ENCODE results near the gene AKR1D1.
"Not testable (repeated sequence)": the region's sequence is repeated elsewhere in the genome, so short reads cannot be mapped to it uniquely, and the experiment has no call there.

Gene AKR1D1, protein sequence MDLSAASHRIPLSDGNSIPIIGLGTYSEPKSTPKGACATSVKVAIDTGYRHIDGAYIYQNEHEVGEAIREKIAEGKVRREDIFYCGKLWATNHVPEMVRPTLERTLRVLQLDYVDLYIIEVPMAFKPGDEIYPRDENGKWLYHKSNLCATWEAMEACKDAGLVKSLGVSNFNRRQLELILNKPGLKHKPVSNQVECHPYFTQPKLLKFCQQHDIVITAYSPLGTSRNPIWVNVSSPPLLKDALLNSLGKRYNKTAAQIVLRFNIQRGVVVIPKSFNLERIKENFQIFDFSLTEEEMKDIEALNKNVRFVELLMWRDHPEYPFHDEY

GRCh38 chr7:138076196-138076595 is at the start of gene AKR1D1:
Gene AKR1D1 (plus strand): TSS chr7:138076459. CDS start chr7:138076519, 60 bp downstream.
- DNase-seq (ENCODE audit: low spot score), result no peak

DNA sequence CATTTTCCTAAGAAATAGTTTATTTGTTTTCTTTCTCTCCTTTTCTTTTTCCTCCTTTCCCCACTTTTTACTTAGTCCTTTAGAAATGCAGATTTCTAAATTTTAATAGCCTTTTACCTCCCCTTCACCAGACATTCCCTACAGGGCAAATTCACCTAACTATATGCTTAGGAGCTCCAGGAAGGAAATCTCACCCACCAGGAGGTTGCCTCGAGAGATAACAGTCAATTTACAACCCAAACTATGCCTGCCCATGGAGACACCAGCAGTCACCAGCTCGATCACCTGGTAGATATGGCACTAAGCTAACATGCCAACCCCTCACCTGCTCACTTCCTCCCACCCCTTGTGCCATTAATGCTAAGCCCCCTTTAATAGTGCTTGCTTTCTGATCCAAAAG is 49.2 kb upstream of the AKR1D1 start:
- no peak for DNase-seq (ENCODE audit: low spot score)

- DNase-seq (ENCODE audit: low spot score), result no peak
Measured at GRCh38 chr7:138029126-138029525, 47.1 kb upstream of the AKR1D1 start.

DNA sequence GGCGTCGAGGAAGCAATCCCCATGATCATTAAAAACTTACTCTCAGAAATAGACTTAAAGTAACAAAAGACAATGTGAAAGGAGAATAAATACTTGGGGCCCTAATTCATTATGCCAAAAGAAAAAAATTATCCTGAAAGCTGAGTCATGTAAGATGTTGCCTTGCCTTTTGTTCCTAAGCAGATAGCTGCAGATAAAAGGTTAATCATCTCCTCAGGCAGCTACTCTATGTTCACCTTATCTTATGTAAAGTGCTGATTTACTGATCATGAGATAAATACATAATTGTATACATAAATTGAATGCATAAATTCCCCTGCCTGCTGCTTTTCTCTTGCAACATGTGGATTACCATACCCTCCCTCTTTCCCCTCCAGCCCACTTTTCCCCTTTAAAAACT is 46.3 kb upstream of the AKR1D1 start:
- no peak for DNase-seq (ENCODE audit: low spot score)

GRCh38 chr7:138030679-138031351 is 45.4 kb upstream of the AKR1D1 start:
- no peak for DNase-seq (ENCODE audit: low spot score)

DNA sequence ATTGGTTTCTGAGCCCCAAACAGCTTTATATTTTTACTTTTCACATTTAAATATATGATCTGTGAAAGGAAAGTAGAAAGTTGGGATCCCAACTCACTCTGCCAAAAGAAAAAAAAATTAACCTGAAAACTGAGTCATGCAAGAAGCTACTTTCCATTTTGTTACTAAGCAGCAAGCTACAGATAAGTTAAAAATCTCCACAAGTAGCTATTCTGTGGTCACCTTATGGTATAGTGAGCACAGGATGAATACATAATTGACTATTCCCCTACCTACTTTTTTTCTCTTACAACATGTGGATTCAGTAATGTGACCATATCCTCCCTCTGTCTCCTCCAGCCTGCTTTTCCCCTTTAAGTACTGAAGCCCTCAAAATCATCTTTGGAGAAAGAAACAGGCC is 44.1 kb upstream of the AKR1D1 start:
- DNase-seq (ENCODE audit: low spot score), result no peak

DNA sequence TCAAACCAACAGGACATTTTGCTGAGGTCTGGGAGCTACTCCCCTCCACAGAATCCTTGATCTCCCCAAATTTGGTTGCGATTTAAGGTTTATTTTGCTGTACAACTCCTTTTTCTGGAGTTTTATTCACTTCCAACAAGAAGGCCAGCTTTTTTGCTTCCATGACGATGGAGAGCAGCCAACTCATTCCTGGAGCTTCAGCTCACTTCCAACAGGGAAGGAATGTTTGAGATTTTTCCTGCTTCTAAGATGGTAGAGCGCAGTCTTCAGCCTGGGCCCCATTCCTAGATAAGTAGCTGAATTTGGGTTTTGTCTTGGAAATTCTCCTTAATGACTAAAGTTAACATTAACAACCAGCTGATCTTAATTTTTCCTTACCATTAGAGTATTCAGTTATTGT is 43.5 kb upstream of the AKR1D1 start:
- DNase-seq (ENCODE audit: low spot score), result no peak

DNA sequence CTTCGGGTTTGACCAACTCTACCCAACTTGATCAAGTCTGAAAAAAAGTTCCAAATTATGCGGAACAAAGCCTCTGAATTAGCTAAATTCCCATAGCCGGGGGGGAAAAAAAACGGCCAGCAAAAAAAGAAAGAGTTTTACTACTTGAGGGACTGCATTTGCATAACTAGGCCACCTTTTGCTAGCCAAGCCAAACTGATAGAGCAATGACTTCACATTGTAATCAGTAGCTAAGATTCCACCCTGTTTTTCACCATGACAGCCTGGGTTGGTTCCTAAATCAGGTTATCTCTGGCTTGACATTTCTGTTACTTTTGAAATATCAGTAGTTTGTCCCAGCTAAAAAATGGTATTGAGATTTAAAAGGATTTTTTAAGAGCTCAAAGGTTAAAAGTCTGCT is 43.0 kb upstream of the AKR1D1 start:
- no peak for DNase-seq (ENCODE audit: low spot score)

- no peak for DNase-seq (ENCODE audit: low spot score)
Measured at GRCh38 chr7:138036135-138036534, 40.1 kb upstream of the AKR1D1 start.

- DNase-seq (ENCODE audit: low spot score), result not testable (repeated sequence)
Measured at GRCh38 chr7:138040063-138040462, 36.2 kb upstream of the AKR1D1 start.

- no peak for DNase-seq (ENCODE audit: low spot score)
Measured at GRCh38 chr7:138044897-138045296, 31.4 kb upstream of the AKR1D1 start.

GRCh38 chr7:138047907-138048306 is 28.4 kb upstream of the AKR1D1 start:
- DNase-seq (ENCODE audit: low spot score), result no peak

GRCh38 chr7:138049505-138050116 is 26.6 kb upstream of the AKR1D1 start:
- DNase-seq (ENCODE audit: low spot score), result no peak

GRCh38 chr7:138051712-138052247 is 24.5 kb upstream of the AKR1D1 start:
- DNase-seq (ENCODE audit: low spot score), result not testable (repeated sequence)

- no peak for DNase-seq (ENCODE audit: low spot score)
Measured at GRCh38 chr7:138052696-138053095, 23.6 kb upstream of the AKR1D1 start.

DNA sequence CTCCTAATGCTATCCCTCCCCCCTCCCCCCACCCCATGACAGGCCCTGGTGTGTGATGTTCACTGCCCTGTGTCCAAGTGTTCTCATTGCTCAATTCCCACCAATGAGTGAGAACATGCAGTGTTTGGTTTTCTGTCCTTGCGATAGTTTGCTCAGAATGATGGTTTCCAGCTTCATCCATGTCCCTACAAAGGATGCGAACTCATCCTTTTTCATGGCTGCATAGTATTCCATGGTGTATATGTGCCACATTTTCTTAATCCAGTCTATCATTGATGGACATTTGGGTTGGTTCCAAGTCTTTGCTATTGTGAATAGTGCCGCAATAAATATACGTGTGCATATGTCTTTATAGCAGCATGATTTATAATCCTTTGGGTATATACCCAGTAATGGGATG is 20.6 kb upstream of the AKR1D1 start:
- DNase-seq (ENCODE audit: low spot score), result not testable (repeated sequence)

DNA sequence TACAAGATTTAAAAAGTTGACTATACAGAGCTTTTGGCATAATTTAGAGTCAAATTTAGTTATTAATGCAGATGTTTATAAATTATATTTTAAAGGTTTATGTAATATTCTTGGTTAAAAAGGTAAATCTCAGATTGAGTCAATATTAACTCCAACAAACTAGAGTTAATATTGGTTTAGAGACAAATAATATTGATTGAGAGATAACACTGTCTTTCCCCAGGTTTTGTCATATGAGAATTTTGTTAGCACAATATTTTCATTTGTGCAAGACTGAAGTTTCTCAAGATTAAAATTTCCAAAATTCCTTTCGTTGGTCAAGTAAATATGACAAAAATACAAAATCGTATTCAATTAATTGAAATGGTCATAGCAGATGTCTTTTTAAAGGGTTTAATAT is 12.9 kb upstream of the AKR1D1 start:
- no peak for DNase-seq (ENCODE audit: low spot score)

- no peak for DNase-seq (ENCODE audit: low spot score)
Measured at GRCh38 chr7:138064856-138065357, 11.4 kb upstream of the AKR1D1 start.

GRCh38 chr7:138065827-138066226 is 10.4 kb upstream of the AKR1D1 start:
- DNase-seq (ENCODE audit: low spot score), result no peak

DNA sequence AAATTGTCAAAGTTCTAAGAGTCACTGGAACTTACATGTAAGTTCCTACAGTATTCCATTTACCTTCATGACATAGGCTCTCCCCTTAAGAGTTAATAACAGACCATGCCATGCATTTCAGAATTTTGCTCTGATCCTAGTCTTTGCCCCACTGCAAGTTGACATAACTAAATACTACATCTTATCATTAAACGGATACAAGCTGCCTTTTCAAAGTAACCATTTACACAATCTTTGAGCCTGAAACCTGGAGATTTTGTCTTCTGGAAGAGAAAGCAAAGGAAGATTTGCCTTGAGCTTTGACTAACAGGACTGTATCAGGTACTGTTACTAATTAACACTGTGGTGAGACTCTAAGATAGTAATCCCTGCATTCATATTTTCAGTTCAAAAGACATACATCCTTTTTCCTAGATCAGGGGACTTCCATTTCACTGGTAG is 9.3 kb upstream of the AKR1D1 start:
- DNase-seq (ENCODE audit: low spot score), result no peak

DNA sequence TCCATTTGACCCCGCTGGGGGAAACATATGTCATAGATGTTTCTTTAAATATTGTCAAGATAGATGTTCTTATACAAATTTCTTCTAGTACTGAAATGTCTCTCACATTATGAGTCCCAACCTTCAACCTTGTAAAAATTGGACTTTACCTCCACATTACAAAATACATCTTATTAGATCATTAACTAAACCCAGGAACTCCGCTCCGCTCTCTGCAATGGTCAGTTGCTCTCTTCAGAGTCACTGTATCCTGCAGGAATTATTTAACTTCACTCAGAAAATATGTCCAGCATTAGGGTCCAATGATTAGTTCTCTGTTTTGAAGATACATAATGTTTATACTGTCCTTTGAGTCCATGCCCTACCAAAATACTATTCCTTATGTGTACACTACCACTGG is 8.5 kb upstream of the AKR1D1 start:
- no peak for DNase-seq (ENCODE audit: low spot score)

- DNase-seq (ENCODE audit: low spot score), result no peak
Measured at GRCh38 chr7:138070908-138071307, 5.4 kb upstream of the AKR1D1 start.

DNA sequence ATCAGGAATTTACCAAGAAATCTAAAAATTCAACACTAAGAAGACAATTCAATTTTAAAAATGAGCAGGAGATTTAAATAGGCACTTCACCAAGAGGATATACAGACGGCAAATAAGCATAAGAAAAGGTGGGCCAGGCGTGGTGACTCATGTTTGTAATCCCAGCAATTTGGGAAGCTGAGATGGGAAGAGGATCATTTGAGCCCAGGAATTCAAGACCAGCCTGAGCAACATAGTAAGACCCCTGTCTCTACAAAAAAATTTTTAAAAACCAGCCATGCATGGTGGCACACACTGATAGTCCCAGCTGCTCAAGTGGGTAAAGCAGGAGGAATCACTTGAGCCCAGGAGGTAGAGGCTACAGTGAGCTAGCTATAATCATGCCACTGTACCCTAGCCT is 3.5 kb upstream of the AKR1D1 start:
- no peak for DNase-seq (ENCODE audit: low spot score)
